HepG2 (cell line): ENCODE measurements around the gene MIB2. TPM values are rescaled to one million over a fixed set of nuclear protein-coding genes. Genes with fewer than 3 reads are reported as not detected.

ENCODE experiments used
- ATF7-NPFF ChIP-seq: sonication (generic); formaldehyde crosslinking; IDR thresholded peaks from 2 replicates; pipeline ENCODE4 v1.8.1; 2023; ENCODE audit warnings: mild to moderate bottlenecking, low read depth, missing genetic modification reagents, moderate library complexity
- DR1 ChIP-seq: sonication (generic); formaldehyde crosslinking; IDR thresholded peaks from 2 replicates; pipeline ENCODE4 v1.8.0; 2021; ENCODE audit warnings: mild to moderate bottlenecking, missing genetic modification reagents, inconsistent platforms
- HNRNPH1 ChIP-seq: fragments of 200-400 bp; formaldehyde crosslinking; optimal IDR thresholded peaks from 2 replicates; pipeline ENCODE3; 2017; ENCODE audit warnings: mild to moderate bottlenecking, low read depth, low read length
- ZNF670 ChIP-seq: sonication (generic); formaldehyde crosslinking; IDR thresholded peaks from 2 replicates; pipeline ENCODE4 v1.8.0; 2022; ENCODE audit warnings: mild to moderate bottlenecking, missing genetic modification reagents, borderline replicate concordance
- ZSCAN21 ChIP-seq: sonication (generic); formaldehyde crosslinking; IDR thresholded peaks from 2 replicates; pipeline ENCODE4 v1.8.0; 2022; ENCODE audit warnings: mild to moderate bottlenecking, missing genetic modification reagents, moderate library complexity, borderline replicate concordance
- polyA plus RNA-seq, 8 experiments: library from polyadenylated mRNA; depleted of rRNA in 3 of 8; stranded (reverse) in 7 of 8; unstranded in 1 of 8; fragments of >200 nt; fragmentation: Illumina TruSeq in 4 of 8; extraction: Trizol in 4 of 8; gene quantifications; 2 replicates each; pipeline versions ENCODE4 v1.2.1 to v1.2.3, GENCODE V29; 2011 to 2016; ENCODE audit warnings: low read depth in 4 of 8, missing spikeins in 1 of 8, mixed read lengths in 1 of 8; ENCODE audit not compliant: insufficient read depth in 1 of 8
- total RNA-seq, 5 experiments: library from RNA; depleted of rRNA; stranded (reverse); fragments of >200 nt; fragmentation: Illumina TruSeq; extraction: Trizol; gene quantifications; 2 replicates each; pipeline ENCODE4 v1.2.3, GENCODE V29; 2016; ENCODE audit warnings: low read depth in 1 of 5
- TF ChIP-seq, protein P1 (sequence below): sonication (generic); formaldehyde crosslinking; IDR thresholded peaks from 2 replicates; pipeline ENCODE4 v1.8.1; 2023; ENCODE audit warnings: mild to moderate bottlenecking, missing genetic modification reagents
- TF ChIP-seq, protein P2 (sequence below): sonication (generic); formaldehyde crosslinking; IDR thresholded peaks from 2 replicates; pipeline ENCODE4 v1.4.0; 2020; ENCODE audit warnings: missing genetic modification reagents
- TF ChIP-seq, protein P3 (sequence below): sonication (generic); formaldehyde crosslinking; IDR thresholded peaks from 2 replicates; pipeline ENCODE4 v1.8.1; 2022; ENCODE audit warnings: low read depth, mild to moderate bottlenecking, missing genetic modification reagents
- TF ChIP-seq, protein P4 (sequence below): sonication (generic); formaldehyde crosslinking; IDR thresholded peaks from 2 replicates; pipeline ENCODE4 v1.4.0; 2020; ENCODE audit warnings: missing genetic modification reagents

Gene MIB2
- total and polyA plus RNA-seq, 2 of the 13 experiments (the other 11 are each of a cell fraction or from before 2014, with no cell fraction given): 19.9 to 30.4 TPM

DNA sequence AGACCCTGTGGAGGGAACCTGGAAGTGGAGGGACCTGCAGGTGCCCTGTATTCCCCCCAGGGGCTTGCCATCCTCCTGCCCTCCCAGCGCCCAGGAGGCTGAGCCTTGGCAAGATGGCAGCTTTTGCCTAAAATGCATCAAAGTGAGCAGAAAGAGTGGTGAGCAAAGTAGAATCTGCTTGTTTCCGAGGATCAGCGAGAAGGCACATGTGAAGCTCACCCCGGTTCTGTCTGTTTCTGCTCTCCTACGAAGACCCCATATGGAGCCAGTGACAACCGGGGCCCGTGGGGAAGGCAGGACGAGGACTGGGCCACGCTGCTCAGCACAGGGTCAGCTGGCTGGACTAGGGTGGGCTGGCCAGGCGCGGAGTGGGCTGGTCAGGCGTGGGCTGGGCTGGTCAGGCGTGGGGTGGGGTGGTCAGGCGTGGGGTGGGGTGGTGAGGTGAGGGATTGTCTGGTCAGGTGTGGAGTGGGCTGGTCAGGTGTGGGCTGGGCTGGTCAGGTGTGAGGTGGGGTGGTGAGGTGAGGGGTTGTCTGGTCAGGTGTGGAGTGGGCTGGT is 10.2 kb upstream of the MIB2 start (continued):
- TF ChIP-seq, protein P1, sequence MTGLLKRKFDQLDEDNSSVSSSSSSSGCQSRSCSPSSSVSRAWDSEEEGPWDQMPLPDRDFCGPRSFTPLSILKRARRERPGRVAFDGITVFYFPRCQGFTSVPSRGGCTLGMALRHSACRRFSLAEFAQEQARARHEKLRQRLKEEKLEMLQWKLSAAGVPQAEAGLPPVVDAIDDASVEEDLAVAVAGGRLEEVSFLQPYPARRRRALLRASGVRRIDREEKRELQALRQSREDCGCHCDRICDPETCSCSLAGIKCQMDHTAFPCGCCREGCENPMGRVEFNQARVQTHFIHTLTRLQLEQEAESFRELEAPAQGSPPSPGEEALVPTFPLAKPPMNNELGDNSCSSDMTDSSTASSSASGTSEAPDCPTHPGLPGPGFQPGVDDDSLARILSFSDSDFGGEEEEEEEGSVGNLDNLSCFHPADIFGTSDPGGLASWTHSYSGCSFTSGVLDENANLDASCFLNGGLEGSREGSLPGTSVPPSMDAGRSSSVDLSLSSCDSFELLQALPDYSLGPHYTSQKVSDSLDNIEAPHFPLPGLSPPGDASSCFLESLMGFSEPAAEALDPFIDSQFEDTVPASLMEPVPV (CRISPR knock-in tag): no peak
- TF ChIP-seq, protein P2, sequence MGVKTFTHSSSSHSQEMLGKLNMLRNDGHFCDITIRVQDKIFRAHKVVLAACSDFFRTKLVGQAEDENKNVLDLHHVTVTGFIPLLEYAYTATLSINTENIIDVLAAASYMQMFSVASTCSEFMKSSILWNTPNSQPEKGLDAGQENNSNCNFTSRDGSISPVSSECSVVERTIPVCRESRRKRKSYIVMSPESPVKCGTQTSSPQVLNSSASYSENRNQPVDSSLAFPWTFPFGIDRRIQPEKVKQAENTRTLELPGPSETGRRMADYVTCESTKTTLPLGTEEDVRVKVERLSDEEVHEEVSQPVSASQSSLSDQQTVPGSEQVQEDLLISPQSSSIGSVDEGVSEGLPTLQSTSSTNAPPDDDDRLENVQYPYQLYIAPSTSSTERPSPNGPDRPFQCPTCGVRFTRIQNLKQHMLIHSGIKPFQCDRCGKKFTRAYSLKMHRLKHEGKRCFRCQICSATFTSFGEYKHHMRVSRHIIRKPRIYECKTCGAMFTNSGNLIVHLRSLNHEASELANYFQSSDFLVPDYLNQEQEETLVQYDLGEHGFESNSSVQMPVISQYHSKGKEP: no peak
- TF ChIP-seq HNRNPH1 (no peak), ATF7-NPFF (CRISPR knock-in tag) (no peak), DR1 (CRISPR knock-in tag) (no peak), ZSCAN21 (CRISPR knock-in tag) (no peak), ZNF670 (CRISPR knock-in tag) (no peak)
- TF ChIP-seq, protein P3, sequence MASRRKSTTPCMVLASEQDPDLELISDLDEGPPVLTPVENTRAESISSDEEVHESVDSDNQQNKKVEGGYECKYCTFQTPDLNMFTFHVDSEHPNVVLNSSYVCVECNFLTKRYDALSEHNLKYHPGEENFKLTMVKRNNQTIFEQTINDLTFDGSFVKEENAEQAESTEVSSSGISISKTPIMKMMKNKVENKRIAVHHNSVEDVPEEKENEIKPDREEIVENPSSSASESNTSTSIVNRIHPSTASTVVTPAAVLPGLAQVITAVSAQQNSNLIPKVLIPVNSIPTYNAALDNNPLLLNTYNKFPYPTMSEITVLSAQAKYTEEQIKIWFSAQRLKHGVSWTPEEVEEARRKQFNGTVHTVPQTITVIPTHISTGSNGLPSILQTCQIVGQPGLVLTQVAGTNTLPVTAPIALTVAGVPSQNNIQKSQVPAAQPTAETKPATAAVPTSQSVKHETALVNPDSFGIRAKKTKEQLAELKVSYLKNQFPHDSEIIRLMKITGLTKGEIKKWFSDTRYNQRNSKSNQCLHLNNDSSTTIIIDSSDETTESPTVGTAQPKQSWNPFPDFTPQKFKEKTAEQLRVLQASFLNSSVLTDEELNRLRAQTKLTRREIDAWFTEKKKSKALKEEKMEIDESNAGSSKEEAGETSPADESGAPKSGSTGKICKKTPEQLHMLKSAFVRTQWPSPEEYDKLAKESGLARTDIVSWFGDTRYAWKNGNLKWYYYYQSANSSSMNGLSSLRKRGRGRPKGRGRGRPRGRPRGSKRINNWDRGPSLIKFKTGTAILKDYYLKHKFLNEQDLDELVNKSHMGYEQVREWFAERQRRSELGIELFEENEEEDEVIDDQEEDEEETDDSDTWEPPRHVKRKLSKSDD (CRISPR knock-in tag): no peak
- TF ChIP-seq, protein P4, sequence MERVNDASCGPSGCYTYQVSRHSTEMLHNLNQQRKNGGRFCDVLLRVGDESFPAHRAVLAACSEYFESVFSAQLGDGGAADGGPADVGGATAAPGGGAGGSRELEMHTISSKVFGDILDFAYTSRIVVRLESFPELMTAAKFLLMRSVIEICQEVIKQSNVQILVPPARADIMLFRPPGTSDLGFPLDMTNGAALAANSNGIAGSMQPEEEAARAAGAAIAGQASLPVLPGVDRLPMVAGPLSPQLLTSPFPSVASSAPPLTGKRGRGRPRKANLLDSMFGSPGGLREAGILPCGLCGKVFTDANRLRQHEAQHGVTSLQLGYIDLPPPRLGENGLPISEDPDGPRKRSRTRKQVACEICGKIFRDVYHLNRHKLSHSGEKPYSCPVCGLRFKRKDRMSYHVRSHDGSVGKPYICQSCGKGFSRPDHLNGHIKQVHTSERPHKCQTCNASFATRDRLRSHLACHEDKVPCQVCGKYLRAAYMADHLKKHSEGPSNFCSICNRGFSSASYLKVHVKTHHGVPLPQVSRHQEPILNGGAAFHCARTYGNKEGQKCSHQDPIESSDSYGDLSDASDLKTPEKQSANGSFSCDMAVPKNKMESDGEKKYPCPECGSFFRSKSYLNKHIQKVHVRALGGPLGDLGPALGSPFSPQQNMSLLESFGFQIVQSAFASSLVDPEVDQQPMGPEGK (CRISPR knock-in tag): no peak
